Pericardium fibroblast (primary cell): ENCODE data around the gene RAB3A. TPM values are rescaled to one million over a fixed set of nuclear protein-coding genes. Genes with fewer than 3 reads are reported as not detected.

Source experiments
- total RNA-seq: library from RNA; depleted of rRNA; stranded (reverse); fragments of >200 nt; gene quantifications from 2 replicates; pipeline ENCODE4 v1.2.3, GENCODE V29; 2015

Gene RAB3A
- total RNA-seq: 2.0 and 2.2 TPM in 2 replicates

GRCh38 chr19:18203863-18204393, at the start of gene RAB3A:
TSS of gene RAB3A (minus strand) at chr19:18204042. CDS start at chr19:18202740, 1,302 bp downstream.

GRCh38 chr19:18225702-18226468, 22.0 kb upstream of the RAB3A start, which contains the start of gene PDE4C:
TSS of gene PDE4C (minus strand) at chr19:18226438. CDS start at chr19:18226415, 23 bp downstream.

GRCh38 chr19:18192673-18193387, 11.0 kb downstream of the RAB3A start, which contains the start of gene MPV17L2:
TSS of gene MPV17L2 (plus strand) at chr19:18193218. CDS start at chr19:18193282, 64 bp downstream.

GRCh38 chr19:18173572-18174288, 30.1 kb downstream of the RAB3A start, which contains the start of gene IFI30:
TSS of gene IFI30 (plus strand) at chr19:18173813. CDS start at chr19:18173842, 29 bp downstream.

GRCh38 chr19:18152817-18153555, 50.9 kb downstream of the RAB3A start, which contains the start of gene PIK3R2:
TSS of gene PIK3R2 (plus strand) at chr19:18153163. CDS start at chr19:18155880, 2,717 bp downstream.

Other genes with a start within 250 kb of the RAB3A start
- 0.51 TPM in 1 of 2 replicates, not detected in the other for gene KCNN1, start 236.9 kb downstream of the RAB3A start, total RNA-seq
- 11.4 and 13.3 TPM in 2 replicates for gene ARRDC2, start 195.9 kb downstream of the RAB3A start, total RNA-seq
- not detected in 2 replicates for gene IL12RB1, start 117.1 kb downstream of the RAB3A start, total RNA-seq
- gene MAST3, start 106.3 kb downstream of the RAB3A start, total RNA-seq: 4.3 and 7.1 TPM in 2 replicates
- gene PIK3R2, start 50.9 kb downstream of the RAB3A start, total RNA-seq: 48.8 and 49.8 TPM in 2 replicates
- gene IFI30, start 30.2 kb downstream of the RAB3A start, total RNA-seq: 3.5 TPM in 1 of 2 replicates, not detected in the other
- gene MPV17L2, start 10.8 kb downstream of the RAB3A start, total RNA-seq: 36.8 and 55.7 TPM in 2 replicates
- gene PDE4C, start 22.4 kb upstream of the RAB3A start, total RNA-seq: 6.2 TPM in 1 of 2 replicates, not detected in the other
- 0.47 and 1.8 TPM in 2 replicates for gene IQCN, start 70.4 kb upstream of the RAB3A start, total RNA-seq
- 364 and 374 TPM in 2 replicates for gene JUND, start 77.6 kb upstream of the RAB3A start, total RNA-seq
- 150 and 182 TPM in 2 replicates for gene LSM4, start 119.0 kb upstream of the RAB3A start, total RNA-seq
- 6.1 and 32.4 TPM in 2 replicates for gene PGPEP1, start 136.6 kb upstream of the RAB3A start, total RNA-seq
- 28.9 and 61.3 TPM in 2 replicates for gene GDF15, start 182.1 kb upstream of the RAB3A start, total RNA-seq
- 0.12 TPM in 1 of 2 replicates, not detected in the other for gene LRRC25, start 193.6 kb upstream of the RAB3A start, total RNA-seq
- 159 and 208 TPM in 2 replicates for gene SSBP4, start 215.4 kb upstream of the RAB3A start, total RNA-seq
- gene ISYNA1, start 234.1 kb upstream of the RAB3A start, total RNA-seq: 27.2 and 49.5 TPM in 2 replicates